HG03196 (cell line): ENCODE results near the gene TERF2IP.

Source experiments
- ATAC-seq: cut with Tn5 transposase; IDR thresholded peaks from one replicate; pipeline ENCODE4 v1.9.1; 2021; ENCODE audit not compliant: unreplicated experiment

The TERF2IP gene

GRCh38 chr16:75635036-75635435 is 12.5 kb upstream of the TERF2IP start:
- ATAC-seq, result no peak

- ATAC-seq, result no peak
Measured at GRCh38 chr16:75640598-75640997, 7.0 kb upstream of the TERF2IP start.

GRCh38 chr16:75644240-75645012 is 3.1 kb upstream of the TERF2IP start:
- ATAC-seq, result no peak

- peak; percentile 15 for ATAC-seq
Measured at GRCh38 chr16:75647112-75647491, 471 bp upstream of the TERF2IP start.

GRCh38 chr16:75648265-75649076 is 898 bp downstream of the TERF2IP start:
- ATAC-seq, result peak; percentile 25

GRCh38 chr16:75653922-75654321 is 6.3 kb downstream of the TERF2IP start:
- ATAC-seq, result no peak

- ATAC-seq, result no peak
Measured at GRCh38 chr16:75658175-75658574, 10.6 kb downstream of the TERF2IP start.

- no peak for ATAC-seq
Measured at GRCh38 chr16:75660321-75660720, 12.7 kb downstream of the TERF2IP start.

- no peak for ATAC-seq
Measured at GRCh38 chr16:75660726-75661302, 13.2 kb downstream of the TERF2IP start.

- no peak for ATAC-seq
Measured at GRCh38 chr16:75667503-75667902, 19.9 kb downstream of the TERF2IP start.

- ATAC-seq, result no peak
Measured at GRCh38 chr16:75676909-75677308, 29.3 kb downstream of the TERF2IP start, which contains the start of gene CPHXL2. TSS of gene CPHXL2 (minus strand) at chr16:75677009. CDS start at chr16:75676999, 10 bp downstream.

GRCh38 chr16:75679366-75679765 is 31.8 kb downstream of the TERF2IP start:
- ATAC-seq, result no peak

GRCh38 chr16:75682308-75682707 is 34.7 kb downstream of the TERF2IP start:
- ATAC-seq, result no peak

- ATAC-seq, result no peak
Measured at GRCh38 chr16:75687361-75687760, 39.8 kb downstream of the TERF2IP start.

- no peak for ATAC-seq
Measured at GRCh38 chr16:75695708-75696107, 48.1 kb downstream of the TERF2IP start.

GRCh38 chr16:75697571-75697970 is 50.0 kb downstream of the TERF2IP start:
- ATAC-seq, result no peak

GRCh38 chr16:75701361-75701760 is 53.8 kb downstream of the TERF2IP start, which contains the start of gene DUXB:
TSS of gene DUXB (minus strand) at chr16:75701461. CDS start at chr16:75701418, 43 bp downstream.
- ATAC-seq, result no peak

- no peak for ATAC-seq
Measured at GRCh38 chr16:75702242-75702641, 54.7 kb downstream of the TERF2IP start.

- ATAC-seq, result no peak
Measured at GRCh38 chr16:75703306-75703705, 55.7 kb downstream of the TERF2IP start.
